Medulla oblongata (tissue), 1 donor: ENCODE results near the gene UCHL1.

Experiments used
- DNase-seq: peaks from one replicate; pipeline ENCODE4 v3.0.0-alpha.2; 2015; ENCODE audit errors: extremely low spot score

The UCHL1 gene

DNA sequence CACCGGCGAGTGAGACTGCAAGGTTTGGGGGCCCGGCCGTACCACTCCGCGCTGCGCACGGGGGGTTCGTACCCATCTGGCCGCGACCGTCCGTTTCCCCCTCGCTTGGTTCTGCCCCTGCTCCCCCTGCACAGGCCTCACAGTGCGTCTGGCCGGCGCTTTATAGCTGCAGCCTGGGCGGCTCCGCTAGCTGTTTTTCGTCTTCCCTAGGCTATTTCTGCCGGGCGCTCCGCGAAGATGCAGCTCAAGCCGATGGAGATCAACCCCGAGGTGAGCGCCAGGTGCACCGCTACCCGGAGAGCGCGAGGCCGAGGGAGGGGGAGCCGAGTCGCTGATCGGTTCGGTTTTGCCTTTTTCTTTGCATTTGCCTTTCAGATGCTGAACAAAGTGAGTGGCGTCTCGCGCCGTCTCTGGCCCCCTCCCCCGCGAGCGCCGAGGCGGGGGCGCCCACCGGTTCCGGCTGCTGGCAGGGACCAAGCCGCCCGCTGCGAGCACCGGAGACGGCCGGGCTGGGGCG lies at the start of gene UCHL1:
UCHL1 (plus strand) TSS at position 189 of the 517 bp plus-strand sequence; CDS start at position 238, 49 bp downstream.
- peak; percentile 62 for DNase-seq

DNA sequence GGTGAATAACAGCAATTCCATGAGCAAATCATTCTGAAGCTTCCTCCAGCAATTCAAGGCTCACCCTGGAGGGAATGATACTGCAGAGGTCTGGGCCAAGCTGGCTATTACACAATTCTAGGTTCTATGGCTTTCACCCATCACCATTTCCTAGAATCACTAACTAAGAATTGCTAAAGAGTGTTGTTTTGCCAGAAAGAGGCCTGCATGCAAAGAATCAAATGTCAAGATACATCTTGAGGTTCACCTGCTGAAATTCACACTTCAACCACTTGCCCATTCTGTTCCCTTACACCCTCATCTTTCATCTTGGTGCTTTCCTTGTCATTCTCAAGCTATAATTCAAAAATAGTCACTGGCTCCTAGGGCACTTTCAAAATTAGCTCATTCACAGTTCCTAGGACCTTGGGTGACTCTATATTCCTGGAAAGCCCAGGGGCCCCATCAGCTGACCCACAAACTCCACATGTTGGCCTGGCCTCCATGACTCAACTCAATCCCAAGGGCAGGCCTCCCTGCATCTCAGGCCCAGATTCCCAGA lies 49.4 kb upstream of the UCHL1 start:
- no peak for DNase-seq

DNA sequence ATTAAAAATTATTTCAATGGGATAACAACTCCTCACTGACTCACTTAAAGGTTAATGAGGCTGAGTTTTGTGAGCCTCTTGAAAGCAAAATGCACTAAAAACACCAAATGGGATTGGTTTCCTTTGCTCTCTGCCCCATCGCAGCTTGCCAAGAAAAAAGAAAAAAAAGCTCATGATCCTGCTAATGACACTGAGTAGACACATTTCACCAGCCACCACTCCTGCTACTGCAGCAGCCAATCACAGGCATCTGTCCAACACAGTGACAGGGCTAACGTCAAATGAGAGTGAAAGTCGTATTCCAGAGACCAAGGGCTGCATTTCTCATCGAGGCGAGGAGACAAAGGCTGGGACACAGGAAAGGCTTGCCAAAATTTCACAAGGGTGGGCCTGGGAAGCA lies 47.5 kb upstream of the UCHL1 start:
- no peak for DNase-seq

- no peak for DNase-seq
These were observed 46.8 kb upstream of the UCHL1 start for GRCh38 chr4:41209901-41210300.

DNA sequence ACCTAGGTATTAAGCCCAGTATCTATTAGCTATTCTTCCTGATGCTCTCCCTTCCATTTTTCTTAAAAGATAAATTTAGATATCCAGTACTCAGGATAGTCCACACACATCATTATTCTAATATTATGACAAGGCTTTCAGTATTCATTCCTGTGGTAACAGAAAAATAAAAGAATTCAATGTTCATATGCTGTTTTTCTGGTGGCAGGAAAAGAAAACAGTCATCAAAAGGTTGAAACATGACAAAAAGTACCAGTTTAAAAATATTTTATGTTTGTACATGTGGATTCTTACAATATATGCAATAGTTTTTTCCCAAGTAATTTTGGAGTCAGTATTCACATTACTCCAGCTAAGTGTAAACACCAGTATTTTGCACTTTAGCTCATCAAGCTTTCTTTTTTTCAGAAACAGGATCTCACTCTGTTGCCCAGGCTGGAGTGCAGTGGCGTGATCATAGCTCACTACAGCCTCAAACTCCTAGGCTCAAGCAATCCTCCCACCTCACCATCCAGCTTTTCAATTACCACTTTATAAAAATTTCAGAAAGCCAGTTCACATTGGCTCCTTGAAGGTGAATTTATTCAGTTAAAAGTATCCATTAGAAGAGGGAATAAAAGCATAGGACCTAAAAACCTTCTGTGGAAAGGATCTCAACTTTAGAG lies 44.6 kb upstream of the UCHL1 start:
- no peak for DNase-seq

DNA sequence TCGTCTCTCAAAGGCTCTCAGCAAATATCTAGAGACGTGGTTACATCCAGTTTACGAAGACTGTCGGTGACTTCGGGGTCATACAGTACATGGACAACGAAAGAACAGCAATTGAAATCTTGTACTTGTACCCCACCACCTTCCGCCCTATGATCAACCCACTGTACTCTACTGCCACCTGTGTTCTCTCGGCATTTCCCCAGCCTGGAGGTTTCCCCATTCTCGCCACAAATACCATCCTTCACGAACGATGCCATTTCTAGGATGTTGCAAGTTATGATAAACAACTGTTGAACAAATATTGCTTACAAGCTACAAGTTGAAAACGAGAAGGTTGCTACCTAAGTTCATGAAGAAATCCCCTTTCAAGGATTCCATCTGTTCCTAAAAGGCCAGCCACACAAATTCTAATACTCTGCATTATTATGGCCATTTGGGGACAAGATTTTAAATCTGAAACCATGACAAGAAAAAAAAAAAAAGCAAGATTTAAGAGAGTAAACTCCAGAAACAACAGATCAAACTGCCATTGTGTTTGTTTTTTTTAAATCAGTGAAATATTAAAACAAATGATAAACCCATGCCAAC lies 44.0 kb upstream of the UCHL1 start:
- DNase-seq, result peak; percentile 85

GRCh38 chr4:41213625-41214135 lies 43.0 kb upstream of the UCHL1 start:
- DNase-seq, result no peak

DNA sequence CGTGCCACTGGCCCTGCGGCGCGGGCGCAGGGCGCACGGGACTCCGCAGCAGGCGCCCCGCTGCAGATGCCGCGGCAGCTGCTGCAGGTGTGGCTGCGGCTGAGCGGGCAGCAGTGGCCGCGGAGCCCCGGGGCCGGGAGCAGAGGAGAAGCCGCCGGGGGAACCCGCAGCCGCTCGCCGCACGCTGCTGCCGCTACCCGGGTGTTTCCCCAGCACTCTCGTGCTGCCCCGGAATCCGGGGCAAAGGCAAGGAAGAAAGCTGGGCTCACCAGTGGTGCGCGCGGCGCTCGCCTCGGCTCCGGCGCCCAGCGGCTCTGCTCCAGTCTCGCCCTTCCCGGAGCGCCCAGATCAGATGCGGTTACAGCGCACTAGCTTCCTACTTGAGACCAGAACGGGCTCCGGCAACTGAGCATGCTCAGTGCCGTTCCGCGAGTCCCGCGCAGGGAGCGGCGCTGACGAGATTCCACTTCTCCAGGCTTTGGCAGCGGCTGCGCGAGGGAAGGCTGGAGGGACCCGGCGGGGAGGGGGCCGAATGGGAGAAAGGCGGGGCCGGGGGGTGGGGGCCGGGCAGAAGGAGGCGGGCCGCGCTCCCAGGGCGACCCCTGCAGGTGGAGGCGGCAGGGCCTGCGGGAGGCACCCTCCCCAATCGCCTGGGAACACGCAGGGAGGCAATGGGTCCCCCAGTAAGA lies 42.4 kb upstream of the UCHL1 start, which contains the start of gene APBB2:
APBB2 (minus strand) TSS at position 407 of the 689 bp plus-strand sequence. CDS start 181,288 bp downstream, outside the sequence.
- peak; percentile 96 for DNase-seq

- DNase-seq, result no peak
These were observed 41.9 kb upstream of the UCHL1 start for GRCh38 chr4:41214825-41215146.

DNA sequence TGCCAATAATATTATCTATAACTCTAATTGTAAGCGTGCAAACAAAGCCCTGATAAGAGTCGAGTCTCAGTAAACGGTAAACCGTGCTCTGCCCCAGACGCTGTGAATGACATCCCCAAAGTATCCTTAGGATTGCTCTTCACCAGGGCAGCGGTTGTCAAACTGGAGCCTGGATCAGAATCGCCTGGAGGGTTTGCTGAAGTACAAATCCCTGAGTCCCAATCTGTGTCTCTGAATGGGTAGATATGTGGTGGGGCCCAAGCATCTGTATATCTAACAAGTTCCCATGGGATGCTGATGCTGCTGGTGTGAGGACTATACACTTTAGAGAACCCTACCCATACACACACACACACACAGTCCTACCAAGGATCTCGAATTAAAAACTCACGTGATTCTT lies 41.6 kb upstream of the UCHL1 start:
- no peak for DNase-seq

DNA sequence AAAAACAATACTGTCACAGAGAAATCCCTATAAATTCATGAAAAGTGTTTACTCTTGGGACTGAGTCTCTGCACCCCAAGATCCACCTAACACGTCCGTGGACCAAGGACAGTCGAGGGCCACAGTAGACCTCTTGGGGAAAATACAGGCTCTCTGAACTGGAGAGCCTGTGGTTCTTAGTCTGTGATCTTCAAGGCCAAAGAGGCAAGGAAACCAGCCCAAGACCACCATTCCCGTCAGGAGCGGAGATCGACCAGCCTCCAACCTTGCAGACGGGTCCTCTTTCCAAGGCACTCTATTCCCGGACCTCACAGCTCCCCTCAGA lies 40.8 kb upstream of the UCHL1 start:
- DNase-seq, result no peak

- no peak for DNase-seq
These were observed 40.3 kb upstream of the UCHL1 start for GRCh38 chr4:41216294-41217019.

- no peak for DNase-seq
These were observed 39.8 kb upstream of the UCHL1 start for GRCh38 chr4:41217020-41217333.

DNA sequence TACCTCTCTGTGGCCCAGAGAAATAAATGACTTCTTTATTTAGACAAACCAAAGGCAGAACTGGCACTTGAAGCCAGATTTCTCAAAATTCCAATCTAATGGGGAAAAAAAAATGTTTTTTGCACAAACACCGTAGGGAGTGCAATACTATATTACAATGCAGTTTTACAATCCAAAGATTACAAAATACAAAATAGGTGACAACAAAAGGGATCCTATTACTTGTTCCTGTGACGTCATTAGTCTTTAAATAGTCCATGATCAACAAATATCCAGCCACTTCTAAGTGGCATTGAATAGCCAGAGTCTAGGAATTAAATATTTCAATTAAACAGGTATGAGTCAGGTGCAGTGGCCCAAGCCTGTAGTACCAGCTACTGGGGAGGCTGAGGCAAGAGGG lies 39.4 kb upstream of the UCHL1 start:
- DNase-seq, result no peak

- no peak for DNase-seq
These were observed 38.0 kb upstream of the UCHL1 start for GRCh38 chr4:41218703-41219102.

DNA sequence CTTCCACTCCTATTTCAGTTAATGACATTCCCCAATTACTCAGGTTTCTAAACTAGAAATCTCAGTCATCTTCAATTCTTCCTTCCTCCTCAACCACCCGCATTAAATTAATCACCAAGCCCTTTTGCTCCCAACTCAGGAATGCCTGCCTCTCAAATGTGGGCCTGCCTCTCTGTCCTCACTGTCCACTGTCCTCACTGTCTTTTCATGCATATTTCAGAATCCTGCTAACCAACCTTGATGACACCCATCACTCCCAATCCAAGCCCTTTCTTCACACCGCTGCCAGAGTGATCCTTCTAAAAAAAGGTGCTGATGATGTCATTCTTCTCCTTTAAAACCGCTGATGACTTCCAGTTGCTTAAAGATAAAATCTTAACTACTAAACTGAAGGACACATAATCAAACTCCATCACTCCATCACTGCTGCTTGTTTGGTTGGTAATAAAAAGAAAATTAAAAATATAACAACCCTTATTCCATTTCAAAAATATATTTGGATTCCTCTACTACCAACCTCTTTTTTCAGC lies 37.2 kb upstream of the UCHL1 start:
- no peak for DNase-seq

GRCh38 chr4:41221850-41222645 lies 34.7 kb upstream of the UCHL1 start:
- DNase-seq, result no peak

GRCh38 chr4:41227902-41228301 lies 28.8 kb upstream of the UCHL1 start:
- DNase-seq, result no peak

GRCh38 chr4:41232406-41232805 lies 24.3 kb upstream of the UCHL1 start:
- no peak for DNase-seq

- no peak for DNase-seq
These were observed 23.9 kb upstream of the UCHL1 start for GRCh38 chr4:41232856-41233255.

DNA sequence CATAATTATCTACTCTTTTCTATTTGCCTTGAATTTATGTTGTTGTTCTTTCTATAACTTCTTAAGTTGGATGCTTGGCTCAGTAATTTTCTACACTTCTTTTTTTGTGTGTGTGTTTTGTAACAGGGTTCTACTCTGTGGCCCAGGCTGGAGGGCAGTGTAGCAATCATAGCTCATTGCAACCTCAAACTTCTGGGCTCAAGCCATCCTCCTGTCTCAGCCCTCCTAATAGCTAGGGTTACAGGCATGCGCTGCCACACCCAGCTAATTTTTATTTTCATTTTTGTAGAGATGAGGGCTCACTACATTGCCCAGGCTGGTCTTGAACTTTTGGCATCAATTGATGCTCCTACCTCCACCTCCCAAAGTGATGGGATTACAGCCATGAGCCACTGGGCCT lies 20.7 kb upstream of the UCHL1 start:
- DNase-seq, result no peak
